Right lobe of liver (tissue), 6 donors: ENCODE results near the gene TRIO. TPM values are rescaled to one million over a fixed set of nuclear protein-coding genes. Genes with fewer than 3 reads are reported as not detected.

Experiments
- ATAC-seq, 4 donors: fragments of 200-7000 bp; cut with Tn5 transposase; one replicate each; pipeline ENCODE4 v1.9.1; 2020; ENCODE audit warnings: mild to moderate bottlenecking in 4 of 4, moderate library complexity in 4 of 4
- DNase-seq, 3 donors: peaks; one replicate each; pipeline ENCODE4 v3.0.0-alpha.2; 2020
- H3K27ac ChIP-seq, 3 donors: fragments of 200-600 bp; one replicate each; pipeline ENCODE4 v1.8.0; 2022
- H3K27me3 ChIP-seq, 2 donors: fragments of 200-600 bp; one replicate each; pipeline ENCODE4 v1.8.0; 2022
- H3K36me3 ChIP-seq, 4 donors: fragments of 200-600 bp; sonication (generic) in 1 of 4; one replicate each; pipeline versions ENCODE4 v1.5.1 to v1.8.0; 2017 to 2022; ENCODE audit warnings: control low read depth in 1 of 4
- H3K4me1 ChIP-seq, 4 donors: fragments of 200-600 bp; sonication (generic) in 1 of 4; one replicate each; pipeline versions ENCODE4 v1.5.1 to v1.8.0; 2017 to 2022; ENCODE audit warnings: control low read depth in 1 of 4
- H3K4me3 ChIP-seq, 3 donors: fragments of 200-600 bp; one replicate each; pipeline ENCODE4 v1.8.0; 2022
- H3K9me3 ChIP-seq, 4 donors: fragments of 200-600 bp; sonication (generic) in 1 of 4; one replicate each; pipeline versions ENCODE4 v1.5.1 to v1.8.0; 2017 to 2022; ENCODE audit warnings: control low read depth in 1 of 4
- CTCF ChIP-seq, 4 donors: fragments of 200-600 bp in 3 of 4; fragments of 450-650 bp in 1 of 4; IDR thresholded peaks; one replicate each; pipeline versions ENCODE4 v1.5.1 to v1.8.0; 2016 to 2022; ENCODE audit warnings: antibody characterized with exemption in 4 of 4, mild to moderate bottlenecking in 2 of 4
- POLR2A ChIP-seq: fragments of 450-650 bp; IDR thresholded peaks from one replicate; pipeline ENCODE4 v1.6.1; 2017; ENCODE audit warnings: antibody characterized with exemption, mild to moderate bottlenecking
- WGBS: methylation state at CpG from one replicate; pipeline ENCODE4 v1.1.6; 2018; ENCODE audit warnings: low coverage, low lambda C conversion rate; ENCODE audit not compliant: insufficient coverage; ENCODE audit errors: missing lambda C conversion rate; 5-methylcytosine and 5-hydroxymethylcytosine counted together
- intact Hi-C, 2 donors: fragments of 100-400 bp; cut with DNase I; formaldehyde crosslinking; loops; one replicate each; pipeline versions ENCODE4 v1.11.2 to v1.14.1; 2022
- total RNA-seq, 6 experiments: library from RNA; depleted of rRNA in 2 of 6; stranded (reverse); fragments of >200 nt in 2 of 6; fragmentation: NEBNext Ultra II Directional in 3 of 6; extraction: Animal tissue kit (Norgen Biotek cat#: 25700) in 3 of 6; gene quantifications; one replicate each; pipeline versions ENCODE4 v1.1.0 to v1.2.4, GENCODE V29; 2016 to 2023
- donor health status: DM: no; HTN: yes; CAD: no.
- donor health status: DM: no; HTN: no; CAD: no.
- donor health status: DM: no; HTN: no; CAD: no.
- donor health status: DM: no; HTN: yes; CAD: no.
- donor health status: DM: no; HTN: yes; CAD: no.

TRIO gene
- total RNA-seq, 6 experiments from 2014 or later: 34.7 to 63.5 (median 50.2) TPM

GRCh38 chr5:14221732-14222131 is 78.6 kb downstream of the TRIO start:
- H3K27ac ChIP-seq: no peak overlapping the region
- no peak overlapping the region for H3K4me3 ChIP-seq
- TF ChIP-seq CTCF (IDR thresholded peaks at IDR 0.05) (no peak), POLR2A (no peak)
- intact Hi-C loops: no loop called here
- 71% methylated on average over 6 of the region's 6 CpGs for WGBS
- peaks cover 0 to 38% (median 13%) of the 10 kb centered on the region in 4 donors for H3K4me1 ChIP-seq
- ATAC-seq (no peak), DNase-seq (no peak)
- no peaks in the 10 kb centered on the region for H3K9me3 ChIP-seq
- no peaks in the 10 kb centered on the region for H3K36me3 ChIP-seq
- H3K27me3 ChIP-seq: no peaks in the 10 kb centered on the region

GRCh38 chr5:14222206-14222605 is 79.1 kb downstream of the TRIO start:
- intact Hi-C loops: no loop called here
- H3K9me3 ChIP-seq: no peaks in the 10 kb centered on the region
- no peaks in the 10 kb centered on the region for H3K27me3 ChIP-seq
- DNase-seq (no peak), ATAC-seq (no peak)
- 87% methylated on average over 3 of the region's 3 CpGs for WGBS
- H3K27ac ChIP-seq: no peak overlapping the region
- no peak overlapping the region for H3K4me3 ChIP-seq
- peaks cover 0 to 33% (median 13%) of the 10 kb centered on the region in 4 donors for H3K4me1 ChIP-seq
- H3K36me3 ChIP-seq: no peaks in the 10 kb centered on the region
- no peak for TF ChIP-seq POLR2A
- TF ChIP-seq CTCF (IDR thresholded peaks at IDR 0.05): no peak

- peak; percentile 7 to 26 (median 20) for ATAC-seq
- WGBS: 82% methylated on average over 3 of the region's 6 CpGs
- no peak for TF ChIP-seq CTCF (IDR thresholded peaks at IDR 0.05)
- Histone ChIP-seq H3K9me3 (no peaks in the 10 kb centered on the region), H3K27me3 (no peaks in the 10 kb centered on the region), H3K4me1 (peaks cover 0 to 21% (median 10%) of the 10 kb centered on the region in 4 donors), H3K36me3 (no peaks in the 10 kb centered on the region), H3K27ac (no peak overlapping the region), H3K4me3 (no peak overlapping the region)
- DNase-seq: no peak
- intact Hi-C loops: no loop called here
These were observed 80.2 kb downstream of the TRIO start for GRCh38 chr5:14223372-14223771.

- peaks cover 0 to 5% (median 2%) of the 10 kb centered on the region in 4 donors for H3K4me1 ChIP-seq
- no peak overlapping the region for H3K4me3 ChIP-seq
- WGBS: 67% methylated on average over 3 of the region's 3 CpGs
- no peaks in the 10 kb centered on the region for H3K9me3 ChIP-seq
- H3K27me3 ChIP-seq: no peaks in the 10 kb centered on the region
- DNase-seq (no peak), ATAC-seq (peak in 1 of 4 donors; percentile 39)
- no peak for TF ChIP-seq POLR2A
- TF ChIP-seq CTCF (IDR thresholded peaks at IDR 0.05): no peak
- H3K36me3 ChIP-seq: no peaks in the 10 kb centered on the region
- intact Hi-C loops: no loop called here
- H3K27ac ChIP-seq: no peak overlapping the region
These were observed 82.2 kb downstream of the TRIO start for GRCh38 chr5:14225173-14225834.
